ENCODE results near the gene FAM107B.
A peak's percentile ranks its signal among the peaks of the same experiment; 100 is the strongest.

Gene FAM107B

GRCh38 chr10:14798636-14799035 is 23.9 kb upstream of the FAM107B start:
- H3K4me3 ChIP-seq (ENCODE audit: low read depth, low read length): no peak overlapping the region
- TF ChIP-seq CTCF (conservative IDR thresholded peaks at IDR 0.05; ENCODE audit: low read depth, low read length): no peak
- DNase-seq (ENCODE audit: low read depth): no peak

GRCh38 chr10:14787938-14788337 is 13.2 kb upstream of the FAM107B start:
- DNase-seq (ENCODE audit: low read depth): no peak
- no peak overlapping the region for H3K4me3 ChIP-seq (ENCODE audit: low read depth, low read length)
- no peak for TF ChIP-seq CTCF (conservative IDR thresholded peaks at IDR 0.05; ENCODE audit: low read depth, low read length)

- TF ChIP-seq CTCF (conservative IDR thresholded peaks at IDR 0.05; ENCODE audit: low read depth, low read length): no peak
- no peak for DNase-seq (ENCODE audit: low read depth)
- H3K4me3 ChIP-seq (ENCODE audit: low read depth, low read length): no peak overlapping the region
These were observed 9.9 kb upstream of the FAM107B start for GRCh38 chr10:14784459-14785055.

GRCh38 chr10:14782691-14783363 is 8.1 kb upstream of the FAM107B start:
- H3K4me3 ChIP-seq (ENCODE audit: low read depth, low read length): no peak overlapping the region
- DNase-seq (ENCODE audit: low read depth): no peak
- no peak for TF ChIP-seq CTCF (conservative IDR thresholded peaks at IDR 0.05; ENCODE audit: low read depth, low read length)

GRCh38 chr10:14781763-14782162 is 7.1 kb upstream of the FAM107B start:
- no peak for TF ChIP-seq CTCF (conservative IDR thresholded peaks at IDR 0.05; ENCODE audit: low read depth, low read length)
- DNase-seq (ENCODE audit: low read depth): no peak
- no peak overlapping the region for H3K4me3 ChIP-seq (ENCODE audit: low read depth, low read length)

GRCh38 chr10:14779001-14779651 is 4.4 kb upstream of the FAM107B start:
- no peak overlapping the region for H3K4me3 ChIP-seq (ENCODE audit: low read depth, low read length)
- TF ChIP-seq CTCF (conservative IDR thresholded peaks at IDR 0.05; ENCODE audit: low read depth, low read length): no peak
- DNase-seq (ENCODE audit: low read depth): peak; percentile 41

Measured in choroid plexus epithelial cell (primary cell).